NCI-H2171 (cell line): ENCODE data around the gene IFI27L2.

ENCODE experiments used
- DNase-seq: peaks from one replicate; lab custom pipeline; 2025; lab: John Stamatoyannopoulos, UW

Gene IFI27L2

GRCh38 chr14:94100847-94101246 is 28.6 kb downstream of the IFI27L2 start:
- no peak for DNase-seq

DNA sequence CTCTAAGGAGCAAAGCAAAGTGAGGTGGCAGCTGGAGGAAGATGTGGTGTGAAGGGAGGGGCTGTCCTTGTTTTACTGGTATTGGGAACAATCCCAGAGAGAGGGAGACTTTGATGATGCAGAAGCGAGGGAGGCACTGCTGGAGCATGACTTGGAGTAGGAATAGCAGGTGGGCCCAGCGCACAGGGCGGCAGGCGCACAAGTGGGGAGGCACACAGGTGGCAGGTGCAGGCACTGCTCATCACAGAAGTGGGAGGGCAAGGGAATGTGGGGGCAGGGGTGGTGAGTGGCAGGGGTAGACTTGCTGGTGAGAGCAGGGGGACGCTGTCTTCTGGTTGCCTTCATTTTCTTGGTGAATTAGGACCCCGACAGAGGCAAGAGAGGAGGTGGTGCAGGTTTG is 30.4 kb downstream of the IFI27L2 start:
- no peak for DNase-seq

DNA sequence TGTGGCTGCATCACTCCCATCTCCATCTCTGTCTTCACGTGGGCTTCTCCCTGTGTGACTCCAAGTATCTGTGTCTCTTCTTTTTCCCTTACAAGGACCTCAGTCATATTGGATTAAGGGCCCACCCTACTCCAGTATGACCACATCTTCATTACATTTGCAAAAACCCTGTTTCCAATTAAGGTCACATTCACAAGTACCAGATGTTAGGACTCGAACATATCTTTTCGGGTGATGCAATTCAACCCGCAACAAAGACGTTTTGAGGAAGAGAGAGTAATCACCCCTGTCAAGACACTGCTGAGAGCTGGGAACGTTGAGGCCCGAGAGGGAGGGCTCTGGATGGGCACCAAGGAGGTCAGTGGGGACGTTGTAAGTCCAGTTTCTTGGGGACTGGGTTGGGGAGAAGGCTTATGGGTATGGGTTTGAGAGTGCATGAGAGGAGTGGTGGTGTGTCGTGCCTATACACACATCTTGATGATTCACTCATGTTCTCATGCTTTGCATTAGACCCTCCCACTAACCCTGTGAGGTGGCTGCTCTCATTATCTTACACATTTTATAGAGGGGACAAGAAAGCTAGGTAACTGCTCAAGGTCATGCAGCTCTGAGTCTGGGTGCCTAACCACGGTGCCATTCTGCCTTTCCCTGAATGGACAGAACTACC is 30.9 kb downstream of the IFI27L2 start:
- no peak for DNase-seq

GRCh38 chr14:94097091-94097490 is 32.3 kb downstream of the IFI27L2 start:
- no peak for DNase-seq

DNA sequence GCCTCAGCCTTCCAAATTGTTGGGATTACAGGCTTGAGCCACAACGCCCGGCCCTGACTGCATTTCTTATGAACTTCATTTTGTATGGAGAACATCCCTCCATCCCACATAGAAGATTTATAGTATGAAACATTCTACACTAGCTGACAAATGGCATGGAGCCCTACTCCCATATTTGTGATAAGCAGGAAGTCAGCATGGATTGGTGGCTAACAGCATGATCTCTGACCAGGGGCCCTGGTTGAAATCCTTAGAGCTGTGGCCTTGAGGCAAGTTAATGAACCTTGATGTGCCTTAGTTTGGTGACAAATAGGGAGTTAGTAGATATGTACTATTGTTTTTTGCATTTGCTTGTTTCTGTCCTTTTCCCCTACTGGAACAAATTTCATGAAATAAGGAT is 36.0 kb downstream of the IFI27L2 start:
- DNase-seq: no peak

DNA sequence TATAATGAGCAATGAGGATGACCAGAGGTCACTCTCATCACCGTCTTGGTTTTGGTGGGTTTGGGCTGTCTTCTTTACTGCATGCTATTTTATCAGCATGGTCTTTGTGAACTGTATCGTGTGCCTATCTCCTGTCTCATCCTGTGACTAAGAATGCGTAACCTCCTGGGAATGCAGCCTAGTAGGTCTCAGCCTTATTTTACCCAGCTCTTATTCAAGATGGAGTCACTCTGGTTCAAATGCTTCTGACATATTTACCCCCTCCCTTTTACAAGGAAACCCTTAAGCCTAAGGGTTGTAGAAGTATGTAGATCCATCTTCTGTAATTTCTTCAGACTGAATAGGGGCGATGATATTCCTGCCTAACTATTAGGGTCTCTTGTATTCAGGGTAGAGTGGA is 39.9 kb downstream of the IFI27L2 start:
- no peak for DNase-seq

DNA sequence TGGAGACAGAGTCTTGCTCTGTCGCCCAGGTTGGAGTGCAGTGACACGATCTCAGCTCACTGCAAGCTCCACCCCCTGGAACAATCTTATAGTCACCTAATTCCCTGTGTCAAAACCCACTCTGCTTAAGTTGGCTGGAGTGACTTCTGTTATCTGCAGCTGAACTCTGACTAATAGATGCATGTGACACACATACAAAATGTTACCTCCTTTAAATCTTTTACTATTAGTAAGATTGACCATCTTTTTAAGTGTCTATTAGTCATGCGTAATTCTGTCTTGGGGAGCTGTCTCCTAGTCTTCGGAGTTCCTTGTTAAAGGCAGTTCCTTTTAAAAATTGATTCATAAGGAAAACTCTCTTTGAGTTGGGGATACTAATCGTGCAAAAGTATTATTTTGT is 40.9 kb downstream of the IFI27L2 start:
- no peak for DNase-seq

- DNase-seq: no peak
Measured at GRCh38 chr14:94087891-94088290, 41.5 kb downstream of the IFI27L2 start.

GRCh38 chr14:94081386-94081820 is 48.0 kb downstream of the IFI27L2 start:
- DNase-seq: no peak

DNA sequence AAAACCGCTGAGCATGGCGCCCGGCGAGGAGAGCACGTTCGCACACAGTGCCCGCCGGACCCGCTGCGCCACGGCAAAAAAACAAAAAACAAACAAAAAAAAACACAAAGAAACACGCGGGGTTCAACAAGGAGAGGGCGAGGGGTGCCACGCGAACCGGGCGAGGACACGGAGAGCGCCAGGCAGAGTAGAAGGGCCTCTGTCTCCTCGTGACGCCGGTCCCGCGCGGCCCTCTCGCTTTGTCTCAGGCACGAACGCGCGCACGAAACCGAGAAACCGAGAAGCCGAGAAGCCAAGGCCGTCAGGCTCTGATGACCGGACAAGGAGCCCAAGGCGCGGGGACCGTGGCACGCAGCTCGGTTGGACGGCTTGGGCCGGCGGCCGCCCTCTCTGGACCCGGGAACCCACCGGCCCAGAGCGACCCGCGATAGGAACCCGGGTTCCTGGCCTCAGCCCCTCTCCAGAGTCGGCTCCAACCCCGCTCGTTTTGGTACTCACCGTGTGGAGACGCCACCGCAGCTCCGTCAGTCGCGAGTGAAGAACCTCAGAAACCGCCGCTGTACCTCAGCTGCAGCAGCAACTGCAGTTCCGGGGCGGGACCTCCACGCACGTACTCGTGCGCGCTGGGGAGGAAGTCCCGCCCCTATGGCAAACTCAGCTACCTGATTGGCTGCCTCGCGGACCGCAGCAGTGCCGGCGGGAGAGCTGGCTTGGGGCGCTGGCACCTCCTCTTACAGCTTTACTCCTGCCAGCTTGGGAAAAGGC is 48.6 kb downstream of the IFI27L2 start, which contains the start of the genes DDX24 and IFI27L1:
DDX24 (minus strand) TSS at position 582 of the 765 bp plus-strand sequence. CDS start 1,460 bp downstream, outside the sequence.
IFI27L1 (plus strand) TSS at position 690 of the 765 bp plus-strand sequence. CDS start 15,628 bp downstream, outside the sequence.
- DNase-seq: peak; percentile 96

- DNase-seq: no peak
Measured at GRCh38 chr14:94079891-94080620, 49.3 kb downstream of the IFI27L2 start.

DNA sequence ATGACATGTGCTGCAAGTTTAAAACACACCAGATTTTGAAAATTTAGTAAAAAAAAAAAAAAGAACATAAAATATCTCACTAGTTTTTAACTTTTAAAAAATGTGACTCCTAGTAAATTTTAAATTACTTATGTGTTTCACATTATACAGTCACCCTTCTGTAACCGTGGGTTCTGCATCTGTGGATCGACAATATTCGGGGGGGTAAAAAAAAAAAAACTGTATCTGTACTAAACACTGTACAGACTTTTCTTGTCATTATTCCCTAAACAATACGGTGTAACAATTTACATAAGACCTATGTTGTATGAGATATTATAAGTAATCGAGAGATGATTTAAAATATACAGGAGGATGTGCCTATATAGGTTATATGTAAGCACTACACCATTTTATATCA is 51.6 kb downstream of the IFI27L2 start:
- no peak for DNase-seq
